AG09309 (cell line): ENCODE measurements around the gene CHIT1.
"Not testable (repeated sequence)": the region's sequence is repeated elsewhere in the genome, so short reads cannot be mapped to it uniquely, and the experiment has no call there.

Experiments
- DNase-seq: peaks from one replicate; pipeline ENCODE4 v3.0.0-alpha.2; 2010; ENCODE audit warnings: low read depth
- H3K4me3 ChIP-seq: 2 replicates; pipeline ENCODE4 v1.5.1; 2011; ENCODE audit warnings: mild to moderate bottlenecking, low read depth, low read length, moderate library complexity; ENCODE audit not compliant: control insufficient read depth
- CTCF ChIP-seq: IDR thresholded peaks from 2 replicates; pipeline ENCODE4 v1.5.1; 2011; ENCODE audit warnings: mild to moderate bottlenecking, low read depth, low read length, inconsistent platforms; ENCODE audit not compliant: insufficient read depth, control insufficient read depth; ENCODE audit errors: missing control alignments

The CHIT1 gene

DNA sequence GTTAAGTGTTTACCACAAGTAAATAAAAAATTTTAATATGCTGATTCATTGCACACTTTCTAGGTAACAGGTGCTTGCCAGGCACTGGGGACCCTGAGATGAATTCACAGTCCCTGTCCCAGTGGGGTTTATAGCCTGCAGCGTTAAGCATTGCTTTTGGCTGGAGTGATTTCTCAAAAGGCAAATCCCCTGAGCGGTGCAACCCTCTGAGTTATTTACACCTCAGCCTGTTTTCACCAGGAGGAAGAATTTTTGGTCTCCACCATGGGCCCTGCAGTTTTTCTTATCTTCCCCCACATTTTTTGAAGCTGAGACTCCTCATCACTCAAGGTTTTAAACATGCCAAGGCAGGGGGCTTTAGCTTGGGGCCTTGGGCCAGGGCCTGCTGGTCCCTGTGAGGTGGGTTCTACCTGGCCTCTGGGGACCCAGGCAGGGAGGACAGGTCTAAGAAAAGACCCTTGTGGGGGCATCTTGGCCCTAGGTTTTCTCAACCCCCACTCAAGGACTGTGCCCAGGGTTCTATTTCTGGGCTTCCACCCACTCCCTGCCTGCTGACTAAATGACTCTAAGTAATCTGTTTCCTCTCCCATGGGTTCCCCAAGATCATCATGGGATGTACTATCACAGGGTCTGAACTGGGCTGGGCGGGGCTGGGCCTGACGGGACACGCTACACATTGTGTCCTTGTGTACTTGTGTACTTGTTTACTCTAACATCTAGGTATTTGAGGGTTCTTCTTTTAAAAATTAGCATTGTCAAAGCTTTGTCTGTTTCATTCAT, 10.2 kb upstream of the CHIT1 start:
- no peak overlapping the region for H3K4me3 ChIP-seq
- TF ChIP-seq CTCF = no peak
- DNase-seq = no peak

- no peak overlapping the region for H3K4me3 ChIP-seq
- no peak for TF ChIP-seq CTCF
- no peak for DNase-seq
Observed at GRCh38 chr1:203239081-203239480, 9.6 kb upstream of the CHIT1 start.

- DNase-seq = no peak
- H3K4me3 ChIP-seq = no peak overlapping the region
- TF ChIP-seq CTCF = no peak
Observed at GRCh38 chr1:203238535-203238934, 9.1 kb upstream of the CHIT1 start.

GRCh38 chr1:203234901-203235300, 5.4 kb upstream of the CHIT1 start:
- DNase-seq, H3K4me3 ChIP-seq: not testable (repeated sequence)

DNA sequence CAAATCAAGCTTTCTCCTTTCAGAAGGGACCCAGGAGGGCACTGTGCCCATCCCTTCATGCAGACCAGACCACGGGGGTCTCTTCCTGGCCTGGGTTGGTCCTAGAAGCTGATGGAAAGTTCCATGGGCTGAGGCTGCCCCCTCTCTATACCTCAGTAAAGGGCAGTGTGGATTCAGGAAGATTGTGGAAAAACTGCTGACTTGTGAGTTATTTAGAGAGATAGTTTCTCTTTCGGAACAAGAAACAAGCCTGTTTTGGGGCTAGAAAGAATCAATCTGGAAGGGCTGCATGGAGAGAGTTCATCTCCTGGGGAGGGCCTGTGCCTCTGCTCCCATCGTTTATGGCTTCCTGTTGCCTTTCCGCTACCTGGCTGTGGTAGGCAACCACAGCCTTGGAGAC, 803 bp downstream of the CHIT1 start:
- no peak for TF ChIP-seq CTCF
- no peak overlapping the region for H3K4me3 ChIP-seq
- no peak for DNase-seq

DNA sequence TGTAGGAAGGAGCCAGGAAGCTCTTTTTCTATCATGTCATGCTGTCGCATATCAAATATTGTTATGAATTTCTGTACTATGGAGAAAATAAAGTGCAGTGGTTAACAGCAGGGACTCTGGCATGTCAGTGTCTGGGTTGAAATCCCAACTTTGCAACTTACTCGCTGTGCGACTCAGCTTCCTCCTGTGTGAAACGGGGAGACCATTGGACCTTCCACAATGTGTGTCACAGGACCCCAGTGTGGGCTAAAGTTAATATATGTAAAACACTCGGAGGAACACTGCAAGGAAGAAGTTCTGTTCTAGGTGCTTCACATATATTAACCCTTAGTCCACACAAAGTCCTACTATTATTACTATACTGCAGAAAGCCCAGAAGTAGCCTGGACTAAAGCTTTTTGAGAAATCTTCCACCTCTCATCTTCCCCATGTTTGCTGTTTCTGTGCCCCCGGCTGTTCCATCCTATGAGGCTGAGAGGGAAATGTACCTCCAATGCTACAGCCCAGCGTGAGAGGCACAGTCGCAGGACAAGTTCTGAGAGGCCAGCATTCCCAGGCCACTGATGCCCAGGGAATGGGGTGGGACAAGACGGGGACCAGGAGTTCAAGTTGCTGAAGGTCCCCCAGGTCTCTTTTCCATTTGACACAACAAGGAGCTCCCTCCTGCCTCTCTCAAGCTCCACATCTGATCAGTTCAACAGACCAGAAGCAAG, 1.9 kb downstream of the CHIT1 start:
- H3K4me3 ChIP-seq = no peak overlapping the region
- DNase-seq = no peak
- TF ChIP-seq CTCF = no peak

DNA sequence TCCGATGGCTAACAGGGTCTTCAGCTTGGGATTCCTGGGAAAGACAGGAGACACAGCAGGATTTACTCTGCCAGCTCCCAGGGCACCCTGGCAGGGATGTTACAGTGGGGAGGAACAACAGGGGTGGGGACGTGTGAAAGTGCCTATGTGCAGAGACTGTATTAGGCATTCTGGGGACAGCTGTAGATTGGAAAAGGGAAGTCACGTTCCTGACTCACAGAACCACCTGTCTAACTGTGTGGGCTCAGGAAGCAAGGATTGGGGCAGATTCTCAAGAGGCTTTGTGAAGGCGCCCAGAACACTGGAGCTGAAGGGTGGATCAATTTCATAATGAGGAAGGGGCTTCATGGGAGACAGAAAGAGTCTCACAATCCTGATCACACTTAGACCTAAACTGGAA, 4.4 kb downstream of the CHIT1 start:
- no peak for TF ChIP-seq CTCF
- no peak overlapping the region for H3K4me3 ChIP-seq
- DNase-seq = no peak
